Mononuclear cell (primary cell): ENCODE results near the gene FAM181B. TPM values are rescaled to one million over a fixed set of nuclear protein-coding genes. Genes with fewer than 3 reads are reported as not detected.
"Not testable (repeated sequence)": the region's sequence is repeated elsewhere in the genome, so short reads cannot be mapped to it uniquely, and the experiment has no call there.

Experiments used
- H3K27me3 ChIP-seq: 2 replicates; pipeline ENCODE4 v1.6.0; 2011; ENCODE audit warnings: low read length, control low read depth; ENCODE audit not compliant: insufficient read depth
- H3K4me1 ChIP-seq: 2 replicates; pipeline ENCODE4 v1.5.1; 2011; ENCODE audit warnings: mild to moderate bottlenecking, low read length, control low read depth; ENCODE audit not compliant: insufficient read depth
- H3K4me3 ChIP-seq: 2 replicates; pipeline ENCODE4 v1.5.1; 2011; ENCODE audit warnings: mild to moderate bottlenecking, low read length, moderate library complexity
- H3K9me3 ChIP-seq: 2 replicates; pipeline ENCODE4 v1.5.1; 2011; ENCODE audit warnings: low read depth, mild to moderate bottlenecking, control low read depth, low read length
- total RNA-seq: library from RNA; depleted of rRNA; stranded (reverse); fragments of >200 nt; gene quantifications from one replicate; pipeline ENCODE4 v1.2.3, GENCODE V29; 2012

Gene FAM181B
- total RNA-seq, 1 donor: under 0.01 TPM

- H3K4me3 ChIP-seq: no peak overlapping the region
- H3K4me1 ChIP-seq: no peaks in the 10 kb centered on the region
- no peaks in the 10 kb centered on the region for H3K9me3 ChIP-seq
- H3K27me3 ChIP-seq: no peaks in the 10 kb centered on the region
Observed at GRCh38 chr11:82718821-82719220, 14.8 kb downstream of the FAM181B start.

GRCh38 chr11:82718307-82718706 is 15.4 kb downstream of the FAM181B start:
- no peaks in the 10 kb centered on the region for H3K27me3 ChIP-seq
- H3K9me3 ChIP-seq: no peaks in the 10 kb centered on the region
- no peak overlapping the region for H3K4me3 ChIP-seq
- H3K4me1 ChIP-seq: no peaks in the 10 kb centered on the region

GRCh38 chr11:82714346-82715174 is 19.1 kb downstream of the FAM181B start:
- Histone ChIP-seq H3K9me3 (no peaks in the 10 kb centered on the region), H3K4me3 (no peak overlapping the region), H3K27me3 (peaks cover 7% of the 10 kb centered on the region), H3K4me1 (no peaks in the 10 kb centered on the region)

GRCh38 chr11:82711648-82712047 is 22.0 kb downstream of the FAM181B start:
- no peaks in the 10 kb centered on the region for H3K4me1 ChIP-seq
- no peaks in the 10 kb centered on the region for H3K9me3 ChIP-seq
- H3K27me3 ChIP-seq: peaks cover 7% of the 10 kb centered on the region
- no peak overlapping the region for H3K4me3 ChIP-seq

GRCh38 chr11:82703796-82704195 is 29.9 kb downstream of the FAM181B start:
- H3K4me3 ChIP-seq: no peak overlapping the region
- H3K9me3 ChIP-seq: no peaks in the 10 kb centered on the region

GRCh38 chr11:82703226-82703625 is 30.4 kb downstream of the FAM181B start:
- no peaks in the 10 kb centered on the region for H3K9me3 ChIP-seq
- H3K4me1 ChIP-seq: no peaks in the 10 kb centered on the region
- peaks cover 3% of the 10 kb centered on the region for H3K27me3 ChIP-seq
- no peak overlapping the region for H3K4me3 ChIP-seq

More at GRCh38 chr11:82703796-82704195, 29.9 kb downstream of the FAM181B start:
- H3K4me1 ChIP-seq: no peaks in the 10 kb centered on the region
- H3K27me3 ChIP-seq: peaks cover 3% of the 10 kb centered on the region

GRCh38 chr11:82701847-82702520 is 31.7 kb downstream of the FAM181B start:
- Histone ChIP-seq H3K4me3 (no peak overlapping the region), H3K9me3 (no peaks in the 10 kb centered on the region), H3K27me3 (peaks cover 3% of the 10 kb centered on the region), H3K4me1 (no peaks in the 10 kb centered on the region)

- no peaks in the 10 kb centered on the region for H3K4me1 ChIP-seq
- no peak overlapping the region for H3K4me3 ChIP-seq
- H3K27me3 ChIP-seq: no peaks in the 10 kb centered on the region
- no peaks in the 10 kb centered on the region for H3K9me3 ChIP-seq
Observed at GRCh38 chr11:82698576-82699352, 34.9 kb downstream of the FAM181B start.

GRCh38 chr11:82692981-82693380 is 40.7 kb downstream of the FAM181B start:
- H3K4me1 ChIP-seq: no peaks in the 10 kb centered on the region
- no peaks in the 10 kb centered on the region for H3K27me3 ChIP-seq
- no peak overlapping the region for H3K4me3 ChIP-seq
- H3K9me3 ChIP-seq: no peaks in the 10 kb centered on the region

GRCh38 chr11:82689347-82689746 is 44.3 kb downstream of the FAM181B start:
- not testable (repeated sequence) for H3K9me3 ChIP-seq, H3K27me3 ChIP-seq, H3K4me1 ChIP-seq, H3K4me3 ChIP-seq

- H3K4me3 ChIP-seq: no peak overlapping the region
- H3K27me3 ChIP-seq: no peaks in the 10 kb centered on the region
- no peaks in the 10 kb centered on the region for H3K9me3 ChIP-seq
- no peaks in the 10 kb centered on the region for H3K4me1 ChIP-seq
Observed at GRCh38 chr11:82686211-82686610, 47.5 kb downstream of the FAM181B start.

- Histone ChIP-seq H3K4me1 (no peaks in the 10 kb centered on the region), H3K9me3 (no peaks in the 10 kb centered on the region), H3K4me3 (no peak overlapping the region), H3K27me3 (no peaks in the 10 kb centered on the region)
Observed at GRCh38 chr11:82683029-82683428, 50.6 kb downstream of the FAM181B start.

GRCh38 chr11:82682003-82682751 is 51.5 kb downstream of the FAM181B start:
- H3K27me3 ChIP-seq: no peaks in the 10 kb centered on the region
- H3K4me1 ChIP-seq: no peaks in the 10 kb centered on the region
- no peak overlapping the region for H3K4me3 ChIP-seq
- H3K9me3 ChIP-seq: no peaks in the 10 kb centered on the region

GRCh38 chr11:82680252-82680651 is 53.4 kb downstream of the FAM181B start:
- Histone ChIP-seq H3K9me3 (no peaks in the 10 kb centered on the region), H3K27me3 (no peaks in the 10 kb centered on the region), H3K4me1 (no peaks in the 10 kb centered on the region), H3K4me3 (no peak overlapping the region)
